Omental fat pad (tissue), 4 donors: Measurements from ENCODE around the gene THRB. TPM values are rescaled to one million over a fixed set of nuclear protein-coding genes. Genes with fewer than 3 reads are reported as not detected.

ENCODE experiments used
- ATAC-seq: fragments of 150-250 bp; one replicate; pipeline ENCODE4 v1.9.1; 2016; ENCODE audit warnings: mild to moderate bottlenecking, moderate library complexity; ENCODE audit not compliant: low FRiP score
- DNase-seq: peaks from one replicate; pipeline ENCODE4 v3.0.0-alpha.2; 2019; ENCODE audit warnings: low spot score
- CTCF ChIP-seq, 3 donors: fragments of 450-650 bp; IDR thresholded peaks; one replicate each; pipeline ENCODE4 v1.5.1; 2016 to 2017; ENCODE audit warnings: antibody characterized with exemption in 3 of 3, mild to moderate bottlenecking in 3 of 3, moderate library complexity in 2 of 3
- total RNA-seq, 4 donors: library from RNA; depleted of rRNA; stranded (reverse); fragments of >200 nt; gene quantifications; one replicate each; pipeline ENCODE4 v1.1.0, GENCODE V29; 2016

Gene THRB
- total RNA-seq, 4 donors from 2014 or later: 18.6 to 28.0 (median 23.9) TPM

- no peak for ATAC-seq
- no peak for DNase-seq
- no peak for TF ChIP-seq CTCF (IDR thresholded peaks at IDR 0.05)
These were observed 7.1 kb downstream of the THRB start for GRCh38 chr3:24487325-24488262.

- DNase-seq: no peak
- ATAC-seq: no peak
- TF ChIP-seq CTCF (IDR thresholded peaks at IDR 0.05): no peak
These were observed 9.1 kb downstream of the THRB start for GRCh38 chr3:24485511-24485910.

- ATAC-seq (no peak), DNase-seq (no peak)
- no peak for TF ChIP-seq CTCF (IDR thresholded peaks at IDR 0.05)
These were observed 10.8 kb downstream of the THRB start for GRCh38 chr3:24483873-24484272.

- DNase-seq (no peak), ATAC-seq (no peak)
- TF ChIP-seq CTCF (IDR thresholded peaks at IDR 0.05): no peak
These were observed 12.4 kb downstream of the THRB start for GRCh38 chr3:24482096-24482705.

GRCh38 chr3:24481193-24481592 lies 13.5 kb downstream of the THRB start:
- ATAC-seq (no peak), DNase-seq (no peak)
- TF ChIP-seq CTCF (IDR thresholded peaks at IDR 0.05): no peak

- no peak for DNase-seq
- TF ChIP-seq CTCF (IDR thresholded peaks at IDR 0.05): no peak
- ATAC-seq: no peak
These were observed 14.2 kb downstream of the THRB start for GRCh38 chr3:24480497-24480896.
